Prostate gland (tissue), 2 donors: ENCODE measurements around the gene ZNF488.

Experiments
- CTCF ChIP-seq, 4 experiments: fragments of 200-600 bp in 2 of 4; fragments of 450-650 bp in 2 of 4; sonication (generic) in 2 of 4; IDR thresholded peaks; 1 replicate in 3 of 4; 2 replicates in 1 of 4; pipeline ENCODE4 v1.5.1; 2016 to 2019; ENCODE audit warnings: antibody characterized with exemption in 4 of 4, mild to moderate bottlenecking in 2 of 4, moderate library complexity in 2 of 4
- POLR2A ChIP-seq: fragments of 450-650 bp; IDR thresholded peaks from one replicate; pipeline ENCODE4 v1.6.1; 2016; ENCODE audit warnings: antibody characterized with exemption, mild to moderate bottlenecking
- POLR2AphosphoS5 ChIP-seq: sonication (generic); formaldehyde crosslinking; IDR thresholded peaks from one replicate; pipeline ENCODE4 v1.6.1; 2017; ENCODE audit warnings: antibody characterized with exemption

GRCh38 chr10:47351899-47352815 is 31.9 kb downstream of the ZNF488 start:
- no peak for TF ChIP-seq CTCF (IDR thresholded peaks at IDR 0.05)
- TF ChIP-seq POLR2AphosphoS5 = no peak
- no peak for TF ChIP-seq POLR2A
